ENCODE results near the gene SCML1.

The SCML1 gene

DNA sequence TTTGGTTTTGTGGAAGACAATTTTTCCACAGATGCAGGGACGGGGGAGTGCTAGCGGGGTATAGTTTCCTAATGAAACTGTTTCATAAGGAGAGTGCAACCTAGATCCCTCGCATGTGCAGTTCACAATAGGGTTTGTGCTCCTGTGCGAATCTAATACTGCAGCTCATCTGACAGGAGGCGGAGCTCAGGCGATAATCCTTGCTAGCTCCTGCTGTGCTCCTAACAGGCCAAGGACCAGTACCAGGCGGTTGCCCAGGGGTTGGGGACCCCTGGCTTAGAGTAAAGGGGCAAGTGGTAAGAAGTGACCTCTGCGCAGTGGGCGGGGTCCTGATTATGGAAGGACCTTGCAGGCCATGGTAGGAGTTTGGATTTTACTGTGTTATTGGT lies 3.8 kb downstream of the SCML1 start (continued):
- TF ChIP-seq CREB5 (CRISPR knock-in tag; IDR thresholded peaks at IDR 0.05; ENCODE audit: low read depth), result no peak
- no peak for TF ChIP-seq TOX (CRISPR knock-in tag; IDR thresholded peaks at IDR 0.05; ENCODE audit: borderline replicate concordance)
- TF ChIP-seq ESRRG (CRISPR knock-in tag; IDR thresholded peaks at IDR 0.05), result no peak
- TF ChIP-seq ZNF8 (CRISPR knock-in tag; IDR thresholded peaks at IDR 0.05), result no peak
- no peak for TF ChIP-seq ZNF565 (CRISPR knock-in tag; conservative IDR thresholded peaks at IDR 0.05; ENCODE audit: low read depth)
- no peak for TF ChIP-seq BACH2 (CRISPR knock-in tag; IDR thresholded peaks at IDR 0.05; ENCODE audit: borderline replicate concordance)
- no peak for TF ChIP-seq RARB (CRISPR knock-in tag; IDR thresholded peaks at IDR 0.05)
- no peak for TF ChIP-seq CSDC2 (CRISPR knock-in tag; IDR thresholded peaks at IDR 0.05)
- no peak for TF ChIP-seq OSR1 (CRISPR knock-in tag; IDR thresholded peaks at IDR 0.05)
- no peak for TF ChIP-seq PATZ1 (CRISPR knock-in tag; IDR thresholded peaks at IDR 0.05; ENCODE audit: borderline replicate concordance)
- TF ChIP-seq, protein P1, sequence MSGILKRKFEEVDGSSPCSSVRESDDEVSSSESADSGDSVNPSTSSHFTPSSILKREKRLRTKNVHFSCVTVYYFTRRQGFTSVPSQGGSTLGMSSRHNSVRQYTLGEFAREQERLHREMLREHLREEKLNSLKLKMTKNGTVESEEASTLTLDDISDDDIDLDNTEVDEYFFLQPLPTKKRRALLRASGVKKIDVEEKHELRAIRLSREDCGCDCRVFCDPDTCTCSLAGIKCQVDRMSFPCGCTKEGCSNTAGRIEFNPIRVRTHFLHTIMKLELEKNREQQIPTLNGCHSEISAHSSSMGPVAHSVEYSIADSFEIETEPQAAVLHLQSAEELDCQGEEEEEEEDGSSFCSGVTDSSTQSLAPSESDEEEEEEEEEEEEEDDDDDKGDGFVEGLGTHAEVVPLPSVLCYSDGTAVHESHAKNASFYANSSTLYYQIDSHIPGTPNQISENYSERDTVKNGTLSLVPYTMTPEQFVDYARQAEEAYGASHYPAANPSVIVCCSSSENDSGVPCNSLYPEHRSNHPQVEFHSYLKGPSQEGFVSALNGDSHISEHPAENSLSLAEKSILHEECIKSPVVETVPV (CRISPR knock-in tag; IDR thresholded peaks at IDR 0.05), result no peak

- TF ChIP-seq, protein P1 (CRISPR knock-in tag; IDR thresholded peaks at IDR 0.05), result no peak
- TF ChIP-seq ARNTL (CRISPR knock-in tag; IDR thresholded peaks at IDR 0.05; ENCODE audit: borderline replicate concordance, low read depth) (no peak), TCF4 (CRISPR knock-in tag; IDR thresholded peaks at IDR 0.05; ENCODE audit: borderline replicate concordance) (no peak), ZNF8 (CRISPR knock-in tag; IDR thresholded peaks at IDR 0.05) (no peak), ZNF565 (CRISPR knock-in tag; conservative IDR thresholded peaks at IDR 0.05; ENCODE audit: low read depth) (no peak), GLIS3 (CRISPR knock-in tag; IDR thresholded peaks at IDR 0.05) (no peak), ESRRG (CRISPR knock-in tag; IDR thresholded peaks at IDR 0.05) (no peak)
- TF ChIP-seq, protein P2, sequence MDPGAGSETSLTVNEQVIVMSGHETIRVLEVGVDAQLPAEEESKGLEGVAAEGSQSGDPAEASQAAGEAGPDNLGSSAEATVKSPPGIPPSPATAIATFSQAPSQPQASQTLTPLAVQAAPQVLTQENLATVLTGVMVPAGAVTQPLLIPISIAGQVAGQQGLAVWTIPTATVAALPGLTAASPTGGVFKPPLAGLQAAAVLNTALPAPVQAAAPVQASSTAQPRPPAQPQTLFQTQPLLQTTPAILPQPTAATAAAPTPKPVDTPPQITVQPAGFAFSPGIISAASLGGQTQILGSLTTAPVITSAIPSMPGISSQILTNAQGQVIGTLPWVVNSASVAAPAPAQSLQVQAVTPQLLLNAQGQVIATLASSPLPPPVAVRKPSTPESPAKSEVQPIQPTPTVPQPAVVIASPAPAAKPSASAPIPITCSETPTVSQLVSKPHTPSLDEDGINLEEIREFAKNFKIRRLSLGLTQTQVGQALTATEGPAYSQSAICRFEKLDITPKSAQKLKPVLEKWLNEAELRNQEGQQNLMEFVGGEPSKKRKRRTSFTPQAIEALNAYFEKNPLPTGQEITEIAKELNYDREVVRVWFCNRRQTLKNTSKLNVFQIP (CRISPR knock-in tag; IDR thresholded peaks at IDR 0.05; ENCODE audit: borderline replicate concordance, low read depth), result no peak
- TF ChIP-seq, protein P3, sequence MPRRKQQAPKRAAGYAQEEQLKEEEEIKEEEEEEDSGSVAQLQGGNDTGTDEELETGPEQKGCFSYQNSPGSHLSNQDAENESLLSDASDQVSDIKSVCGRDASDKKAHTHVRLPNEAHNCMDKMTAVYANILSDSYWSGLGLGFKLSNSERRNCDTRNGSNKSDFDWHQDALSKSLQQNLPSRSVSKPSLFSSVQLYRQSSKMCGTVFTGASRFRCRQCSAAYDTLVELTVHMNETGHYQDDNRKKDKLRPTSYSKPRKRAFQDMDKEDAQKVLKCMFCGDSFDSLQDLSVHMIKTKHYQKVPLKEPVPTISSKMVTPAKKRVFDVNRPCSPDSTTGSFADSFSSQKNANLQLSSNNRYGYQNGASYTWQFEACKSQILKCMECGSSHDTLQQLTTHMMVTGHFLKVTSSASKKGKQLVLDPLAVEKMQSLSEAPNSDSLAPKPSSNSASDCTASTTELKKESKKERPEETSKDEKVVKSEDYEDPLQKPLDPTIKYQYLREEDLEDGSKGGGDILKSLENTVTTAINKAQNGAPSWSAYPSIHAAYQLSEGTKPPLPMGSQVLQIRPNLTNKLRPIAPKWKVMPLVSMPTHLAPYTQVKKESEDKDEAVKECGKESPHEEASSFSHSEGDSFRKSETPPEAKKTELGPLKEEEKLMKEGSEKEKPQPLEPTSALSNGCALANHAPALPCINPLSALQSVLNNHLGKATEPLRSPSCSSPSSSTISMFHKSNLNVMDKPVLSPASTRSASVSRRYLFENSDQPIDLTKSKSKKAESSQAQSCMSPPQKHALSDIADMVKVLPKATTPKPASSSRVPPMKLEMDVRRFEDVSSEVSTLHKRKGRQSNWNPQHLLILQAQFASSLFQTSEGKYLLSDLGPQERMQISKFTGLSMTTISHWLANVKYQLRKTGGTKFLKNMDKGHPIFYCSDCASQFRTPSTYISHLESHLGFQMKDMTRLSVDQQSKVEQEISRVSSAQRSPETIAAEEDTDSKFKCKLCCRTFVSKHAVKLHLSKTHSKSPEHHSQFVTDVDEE (CRISPR knock-in tag; IDR thresholded peaks at IDR 0.05), result no peak
- ATAC-seq, result no peak
Observed at GRCh38 chrX:17743913-17744312, 6.6 kb downstream of the SCML1 start.

- ATAC-seq, result no peak
- no peak for TF ChIP-seq SNAI2 (CRISPR knock-in tag; IDR thresholded peaks at IDR 0.05)
- TF ChIP-seq, protein P3 (CRISPR knock-in tag; IDR thresholded peaks at IDR 0.05), result no peak
- TF ChIP-seq OSR1 (CRISPR knock-in tag; IDR thresholded peaks at IDR 0.05), result no peak
- no peak for TF ChIP-seq ZFP30 (CRISPR knock-in tag; IDR thresholded peaks at IDR 0.05)
- TF ChIP-seq, protein P2 (CRISPR knock-in tag; IDR thresholded peaks at IDR 0.05; ENCODE audit: borderline replicate concordance, low read depth), result no peak
- TF ChIP-seq CREB5 (CRISPR knock-in tag; IDR thresholded peaks at IDR 0.05; ENCODE audit: low read depth), result no peak
- TF ChIP-seq RARB (CRISPR knock-in tag; IDR thresholded peaks at IDR 0.05), result no peak
- no peak for TF ChIP-seq ZNF565 (CRISPR knock-in tag; conservative IDR thresholded peaks at IDR 0.05; ENCODE audit: low read depth)
Observed at GRCh38 chrX:17744896-17745523, 7.7 kb downstream of the SCML1 start.

All from SK-N-SH treated with all-trans-retinoic acid at 6 μM for 48 hours (cell line).